Stimulated activated CD4-positive, alpha-beta T cell treated with anti-CD3 and anti-CD28 coated beads, Interleukin-15, amount 100 ng/mL, for 24 hours (primary cell): ENCODE data around the gene C1orf174.
A peak's percentile ranks its signal among the peaks of the same experiment; 100 is the strongest.

Source experiments
- DNase-seq: peaks from one replicate; pipeline ENCODE4 v3.0.0-alpha.2; 2020

The C1orf174 gene

GRCh38 chr1:3900150-3900968 is at the start of gene C1orf174:
TSS of gene C1orf174 (minus strand) at chr1:3900272. CDS start at chr1:3900186, 86 bp downstream.
- DNase-seq: peak; percentile 92

- DNase-seq: no peak
These were observed 48.3 kb upstream of the C1orf174 start for GRCh38 chr1:3948344-3948743.

- no peak for DNase-seq
These were observed 46.1 kb upstream of the C1orf174 start for GRCh38 chr1:3945916-3946840.

- no peak for DNase-seq
These were observed 45.1 kb upstream of the C1orf174 start for GRCh38 chr1:3945222-3945621.

GRCh38 chr1:3944578-3945125 is 44.6 kb upstream of the C1orf174 start:
- DNase-seq: no peak

GRCh38 chr1:3943806-3944577 is 43.9 kb upstream of the C1orf174 start:
- no peak for DNase-seq

- no peak for DNase-seq
These were observed 43.0 kb upstream of the C1orf174 start for GRCh38 chr1:3943123-3943431.

GRCh38 chr1:3942416-3943122 is 42.5 kb upstream of the C1orf174 start:
- DNase-seq: no peak

- DNase-seq: no peak
These were observed 40.8 kb upstream of the C1orf174 start for GRCh38 chr1:3940754-3941345.

- DNase-seq: no peak
These were observed 40.1 kb upstream of the C1orf174 start for GRCh38 chr1:3940081-3940753.

- DNase-seq: no peak
These were observed 39.4 kb upstream of the C1orf174 start for GRCh38 chr1:3939242-3940080.

GRCh38 chr1:3932156-3932919 is 32.3 kb upstream of the C1orf174 start:
- no peak for DNase-seq

GRCh38 chr1:3931007-3931912 is 31.2 kb upstream of the C1orf174 start:
- no peak for DNase-seq

- DNase-seq: no peak
These were observed 30.4 kb upstream of the C1orf174 start for GRCh38 chr1:3930301-3931006.

- DNase-seq: no peak
These were observed 29.1 kb upstream of the C1orf174 start for GRCh38 chr1:3929126-3929525.

- no peak for DNase-seq
These were observed 28.5 kb upstream of the C1orf174 start for GRCh38 chr1:3928586-3928985.

GRCh38 chr1:3926956-3927355 is 26.9 kb upstream of the C1orf174 start:
- no peak for DNase-seq

- no peak for DNase-seq
These were observed 25.7 kb upstream of the C1orf174 start for GRCh38 chr1:3925762-3926161.
